ENCODE data around the gene TENM3. TPM values are rescaled to one million over a fixed set of nuclear protein-coding genes. Genes with fewer than 3 reads are reported as not detected.

The TENM3 gene
- total RNA-seq, 1 experiment from 2014 or later = 71.0 TPM

DNA sequence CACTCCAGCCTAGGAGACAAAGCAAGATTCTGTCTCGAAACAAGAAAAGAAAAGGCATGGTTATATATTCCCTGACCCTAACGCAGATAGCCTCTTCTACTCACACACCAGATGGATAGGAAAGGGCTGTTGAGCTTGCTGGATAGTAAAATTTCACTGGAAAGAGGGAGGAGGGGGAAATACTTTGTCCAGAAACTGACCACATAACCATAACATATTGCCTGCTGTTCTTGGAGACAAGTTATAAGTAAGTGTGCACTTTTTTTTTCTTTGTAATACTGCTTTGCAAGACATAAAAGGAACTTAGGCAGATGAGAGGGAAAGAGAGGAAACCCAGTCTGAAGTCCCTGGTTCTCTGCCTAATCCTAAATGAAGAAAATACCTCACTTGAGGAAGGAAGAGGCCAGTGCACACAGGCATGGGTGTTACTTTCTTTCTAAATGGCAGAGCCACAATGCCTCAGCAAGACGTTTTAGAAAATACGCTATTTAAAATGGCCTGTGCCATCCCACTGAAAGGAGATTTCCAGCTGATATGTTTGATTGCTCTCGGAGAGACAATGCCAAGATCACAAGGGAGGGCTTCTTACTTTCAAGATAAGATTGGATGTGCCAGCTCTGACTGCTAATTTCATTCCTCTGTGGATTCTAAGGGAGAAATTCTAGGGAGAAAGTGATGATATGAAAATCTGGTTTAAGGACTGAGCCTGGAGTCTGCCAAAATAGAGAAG, 533.3 kb downstream of the TENM3 start (continued):
- TF ChIP-seq, protein P1, sequence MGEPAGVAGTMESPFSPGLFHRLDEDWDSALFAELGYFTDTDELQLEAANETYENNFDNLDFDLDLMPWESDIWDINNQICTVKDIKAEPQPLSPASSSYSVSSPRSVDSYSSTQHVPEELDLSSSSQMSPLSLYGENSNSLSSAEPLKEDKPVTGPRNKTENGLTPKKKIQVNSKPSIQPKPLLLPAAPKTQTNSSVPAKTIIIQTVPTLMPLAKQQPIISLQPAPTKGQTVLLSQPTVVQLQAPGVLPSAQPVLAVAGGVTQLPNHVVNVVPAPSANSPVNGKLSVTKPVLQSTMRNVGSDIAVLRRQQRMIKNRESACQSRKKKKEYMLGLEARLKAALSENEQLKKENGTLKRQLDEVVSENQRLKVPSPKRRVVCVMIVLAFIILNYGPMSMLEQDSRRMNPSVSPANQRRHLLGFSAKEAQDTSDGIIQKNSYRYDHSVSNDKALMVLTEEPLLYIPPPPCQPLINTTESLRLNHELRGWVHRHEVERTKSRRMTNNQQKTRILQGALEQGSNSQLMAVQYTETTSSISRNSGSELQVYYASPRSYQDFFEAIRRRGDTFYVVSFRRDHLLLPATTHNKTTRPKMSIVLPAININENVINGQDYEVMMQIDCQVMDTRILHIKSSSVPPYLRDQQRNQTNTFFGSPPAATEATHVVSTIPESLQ (CRISPR knock-in tag; IDR thresholded peaks at IDR 0.05) = no peak
- TF ChIP-seq SMAD3 (CRISPR knock-in tag; IDR thresholded peaks at IDR 0.05; ENCODE audit: borderline replicate concordance) (no peak), RORB (CRISPR knock-in tag; IDR thresholded peaks at IDR 0.05) (no peak)

DNA sequence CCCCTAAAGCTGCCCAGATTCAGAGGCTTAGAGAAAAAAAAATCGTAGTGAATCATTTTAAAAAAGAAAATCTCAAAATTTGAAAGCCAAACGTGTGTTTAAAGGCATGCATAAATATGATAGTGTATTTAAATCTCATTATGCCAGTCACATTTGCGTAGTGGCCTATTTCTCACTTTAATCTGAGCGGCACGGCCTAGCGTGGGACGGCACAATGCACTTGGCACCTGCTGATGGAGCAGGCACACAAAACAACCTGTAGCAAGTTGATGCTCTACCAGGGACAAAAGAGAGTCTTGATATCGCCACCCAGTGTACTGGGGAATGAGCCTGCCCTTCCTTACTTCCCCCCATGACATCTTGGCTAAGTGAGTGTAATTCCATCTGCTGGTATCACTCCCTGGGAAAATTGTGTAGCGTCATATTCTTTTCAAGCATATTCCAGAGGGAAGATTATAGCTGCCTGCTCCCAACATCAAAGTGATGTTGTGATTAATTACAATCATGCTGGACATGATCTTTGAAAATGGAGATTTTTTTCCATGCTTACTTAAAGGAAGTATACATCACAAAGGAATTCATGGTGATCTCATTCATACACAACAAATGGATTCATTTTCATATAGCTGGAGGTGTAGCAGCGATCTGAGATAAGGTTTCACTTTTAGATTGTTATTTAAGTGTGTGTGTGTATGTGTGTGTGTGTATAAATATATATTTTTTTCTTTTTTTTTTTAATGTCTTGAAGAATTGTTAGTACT, 535.2 kb downstream of the TENM3 start:
- ChIA-PET POLR2A (no interaction called here), CTCF (no interaction called here)
- H3K27ac Mint-ChIP-seq = no peak overlapping the region
- H3K27me3 Mint-ChIP-seq (ENCODE audit: low read depth) = no peaks in the 10 kb centered on the region
- peak; percentile 39; the same call in 1 of the 2 replicates for ATAC-seq
- peaks cover 36% of the 10 kb centered on the region for H3K36me3 Mint-ChIP-seq
- H3K4me1 Mint-ChIP-seq = no peaks in the 10 kb centered on the region
- peaks cover 9% of the 10 kb centered on the region for H3K9me3 Mint-ChIP-seq
- no peak overlapping the region for H3K4me3 Mint-ChIP-seq
- DNase-seq (ENCODE audit: low spot score) = no peak
- TF ChIP-seq, protein P2, sequence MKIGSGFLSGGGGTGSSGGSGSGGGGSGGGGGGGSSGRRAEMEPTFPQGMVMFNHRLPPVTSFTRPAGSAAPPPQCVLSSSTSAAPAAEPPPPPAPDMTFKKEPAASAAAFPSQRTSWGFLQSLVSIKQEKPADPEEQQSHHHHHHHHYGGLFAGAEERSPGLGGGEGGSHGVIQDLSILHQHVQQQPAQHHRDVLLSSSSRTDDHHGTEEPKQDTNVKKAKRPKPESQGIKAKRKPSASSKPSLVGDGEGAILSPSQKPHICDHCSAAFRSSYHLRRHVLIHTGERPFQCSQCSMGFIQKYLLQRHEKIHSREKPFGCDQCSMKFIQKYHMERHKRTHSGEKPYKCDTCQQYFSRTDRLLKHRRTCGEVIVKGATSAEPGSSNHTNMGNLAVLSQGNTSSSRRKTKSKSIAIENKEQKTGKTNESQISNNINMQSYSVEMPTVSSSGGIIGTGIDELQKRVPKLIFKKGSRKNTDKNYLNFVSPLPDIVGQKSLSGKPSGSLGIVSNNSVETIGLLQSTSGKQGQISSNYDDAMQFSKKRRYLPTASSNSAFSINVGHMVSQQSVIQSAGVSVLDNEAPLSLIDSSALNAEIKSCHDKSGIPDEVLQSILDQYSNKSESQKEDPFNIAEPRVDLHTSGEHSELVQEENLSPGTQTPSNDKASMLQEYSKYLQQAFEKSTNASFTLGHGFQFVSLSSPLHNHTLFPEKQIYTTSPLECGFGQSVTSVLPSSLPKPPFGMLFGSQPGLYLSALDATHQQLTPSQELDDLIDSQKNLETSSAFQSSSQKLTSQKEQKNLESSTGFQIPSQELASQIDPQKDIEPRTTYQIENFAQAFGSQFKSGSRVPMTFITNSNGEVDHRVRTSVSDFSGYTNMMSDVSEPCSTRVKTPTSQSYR (CRISPR knock-in tag; IDR thresholded peaks at IDR 0.05) = no peak
- TF ChIP-seq, protein P3, sequence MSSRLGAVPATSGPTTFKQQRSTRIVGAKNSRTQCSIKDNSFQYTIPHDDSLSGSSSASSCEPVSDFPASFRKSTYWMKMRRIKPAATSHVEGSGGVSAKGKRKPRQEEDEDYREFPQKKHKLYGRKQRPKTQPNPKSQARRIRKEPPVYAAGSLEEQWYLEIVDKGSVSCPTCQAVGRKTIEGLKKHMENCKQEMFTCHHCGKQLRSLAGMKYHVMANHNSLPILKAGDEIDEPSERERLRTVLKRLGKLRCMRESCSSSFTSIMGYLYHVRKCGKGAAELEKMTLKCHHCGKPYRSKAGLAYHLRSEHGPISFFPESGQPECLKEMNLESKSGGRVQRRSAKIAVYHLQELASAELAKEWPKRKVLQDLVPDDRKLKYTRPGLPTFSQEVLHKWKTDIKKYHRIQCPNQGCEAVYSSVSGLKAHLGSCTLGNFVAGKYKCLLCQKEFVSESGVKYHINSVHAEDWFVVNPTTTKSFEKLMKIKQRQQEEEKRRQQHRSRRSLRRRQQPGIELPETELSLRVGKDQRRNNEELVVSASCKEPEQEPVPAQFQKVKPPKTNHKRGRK (CRISPR knock-in tag; IDR thresholded peaks at IDR 0.05; ENCODE audit: borderline replicate concordance) = no peak
- TF ChIP-seq FOXJ3 (CRISPR knock-in tag; IDR thresholded peaks at IDR 0.05; ENCODE audit: borderline replicate concordance) (no peak), ZNF138 (CRISPR knock-in tag; conservative IDR thresholded peaks at IDR 0.05) (no peak), ZNF671 (CRISPR knock-in tag; IDR thresholded peaks at IDR 0.05) (no peak), SOX15 (CRISPR knock-in tag; IDR thresholded peaks at IDR 0.05) (no peak), ETV6 (CRISPR knock-in tag; IDR thresholded peaks at IDR 0.05) (no peak), ATF1 (CRISPR knock-in tag; IDR thresholded peaks at IDR 0.05) (no peak), NFE2L1 (CRISPR knock-in tag; IDR thresholded peaks at IDR 0.05) (no peak)
- TF ChIP-seq, protein P4, sequence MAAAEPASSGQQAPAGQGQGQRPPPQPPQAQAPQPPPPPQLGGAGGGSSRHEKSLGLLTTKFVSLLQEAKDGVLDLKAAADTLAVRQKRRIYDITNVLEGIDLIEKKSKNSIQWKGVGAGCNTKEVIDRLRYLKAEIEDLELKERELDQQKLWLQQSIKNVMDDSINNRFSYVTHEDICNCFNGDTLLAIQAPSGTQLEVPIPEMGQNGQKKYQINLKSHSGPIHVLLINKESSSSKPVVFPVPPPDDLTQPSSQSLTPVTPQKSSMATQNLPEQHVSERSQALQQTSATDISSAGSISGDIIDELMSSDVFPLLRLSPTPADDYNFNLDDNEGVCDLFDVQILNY (CRISPR knock-in tag; IDR thresholded peaks at IDR 0.05) = no peak
- TF ChIP-seq, protein P5, sequence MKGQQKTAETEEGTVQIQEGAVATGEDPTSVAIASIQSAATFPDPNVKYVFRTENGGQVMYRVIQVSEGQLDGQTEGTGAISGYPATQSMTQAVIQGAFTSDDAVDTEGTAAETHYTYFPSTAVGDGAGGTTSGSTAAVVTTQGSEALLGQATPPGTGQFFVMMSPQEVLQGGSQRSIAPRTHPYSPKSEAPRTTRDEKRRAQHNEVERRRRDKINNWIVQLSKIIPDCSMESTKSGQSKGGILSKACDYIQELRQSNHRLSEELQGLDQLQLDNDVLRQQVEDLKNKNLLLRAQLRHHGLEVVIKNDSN (CRISPR knock-in tag; IDR thresholded peaks at IDR 0.05) = no peak
- TF ChIP-seq, protein P6, sequence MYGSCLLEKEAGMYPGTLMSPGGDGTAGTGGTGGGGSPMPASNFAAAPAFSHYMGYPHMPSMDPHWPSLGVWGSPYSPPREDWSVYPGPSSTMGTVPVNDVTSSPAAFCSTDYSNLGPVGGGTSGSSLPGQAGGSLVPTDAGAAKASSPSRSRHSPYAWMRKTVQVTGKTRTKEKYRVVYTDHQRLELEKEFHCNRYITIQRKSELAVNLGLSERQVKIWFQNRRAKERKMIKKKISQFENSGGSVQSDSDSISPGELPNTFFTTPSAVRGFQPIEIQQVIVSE (CRISPR knock-in tag; IDR thresholded peaks at IDR 0.05; ENCODE audit: borderline replicate concordance) = no peak
- TF ChIP-seq, protein P7, sequence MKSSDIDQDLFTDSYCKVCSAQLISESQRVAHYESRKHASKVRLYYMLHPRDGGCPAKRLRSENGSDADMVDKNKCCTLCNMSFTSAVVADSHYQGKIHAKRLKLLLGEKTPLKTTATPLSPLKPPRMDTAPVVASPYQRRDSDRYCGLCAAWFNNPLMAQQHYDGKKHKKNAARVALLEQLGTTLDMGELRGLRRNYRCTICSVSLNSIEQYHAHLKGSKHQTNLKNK (CRISPR knock-in tag; IDR thresholded peaks at IDR 0.05) = no peak
- TF ChIP-seq, protein P8, sequence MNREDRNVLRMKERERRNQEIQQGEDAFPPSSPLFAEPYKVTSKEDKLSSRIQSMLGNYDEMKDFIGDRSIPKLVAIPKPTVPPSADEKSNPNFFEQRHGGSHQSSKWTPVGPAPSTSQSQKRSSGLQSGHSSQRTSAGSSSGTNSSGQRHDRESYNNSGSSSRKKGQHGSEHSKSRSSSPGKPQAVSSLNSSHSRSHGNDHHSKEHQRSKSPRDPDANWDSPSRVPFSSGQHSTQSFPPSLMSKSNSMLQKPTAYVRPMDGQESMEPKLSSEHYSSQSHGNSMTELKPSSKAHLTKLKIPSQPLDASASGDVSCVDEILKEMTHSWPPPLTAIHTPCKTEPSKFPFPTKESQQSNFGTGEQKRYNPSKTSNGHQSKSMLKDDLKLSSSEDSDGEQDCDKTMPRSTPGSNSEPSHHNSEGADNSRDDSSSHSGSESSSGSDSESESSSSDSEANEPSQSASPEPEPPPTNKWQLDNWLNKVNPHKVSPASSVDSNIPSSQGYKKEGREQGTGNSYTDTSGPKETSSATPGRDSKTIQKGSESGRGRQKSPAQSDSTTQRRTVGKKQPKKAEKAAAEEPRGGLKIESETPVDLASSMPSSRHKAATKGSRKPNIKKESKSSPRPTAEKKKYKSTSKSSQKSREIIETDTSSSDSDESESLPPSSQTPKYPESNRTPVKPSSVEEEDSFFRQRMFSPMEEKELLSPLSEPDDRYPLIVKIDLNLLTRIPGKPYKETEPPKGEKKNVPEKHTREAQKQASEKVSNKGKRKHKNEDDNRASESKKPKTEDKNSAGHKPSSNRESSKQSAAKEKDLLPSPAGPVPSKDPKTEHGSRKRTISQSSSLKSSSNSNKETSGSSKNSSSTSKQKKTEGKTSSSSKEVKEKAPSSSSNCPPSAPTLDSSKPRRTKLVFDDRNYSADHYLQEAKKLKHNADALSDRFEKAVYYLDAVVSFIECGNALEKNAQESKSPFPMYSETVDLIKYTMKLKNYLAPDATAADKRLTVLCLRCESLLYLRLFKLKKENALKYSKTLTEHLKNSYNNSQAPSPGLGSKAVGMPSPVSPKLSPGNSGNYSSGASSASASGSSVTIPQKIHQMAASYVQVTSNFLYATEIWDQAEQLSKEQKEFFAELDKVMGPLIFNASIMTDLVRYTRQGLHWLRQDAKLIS (CRISPR knock-in tag; IDR thresholded peaks at IDR 0.05; ENCODE audit: borderline replicate concordance) = no peak
- TF ChIP-seq, protein P9, sequence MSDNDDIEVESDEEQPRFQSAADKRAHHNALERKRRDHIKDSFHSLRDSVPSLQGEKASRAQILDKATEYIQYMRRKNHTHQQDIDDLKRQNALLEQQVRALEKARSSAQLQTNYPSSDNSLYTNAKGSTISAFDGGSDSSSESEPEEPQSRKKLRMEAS (CRISPR knock-in tag; IDR thresholded peaks at IDR 0.05) = no peak
- TF ChIP-seq, protein P10, sequence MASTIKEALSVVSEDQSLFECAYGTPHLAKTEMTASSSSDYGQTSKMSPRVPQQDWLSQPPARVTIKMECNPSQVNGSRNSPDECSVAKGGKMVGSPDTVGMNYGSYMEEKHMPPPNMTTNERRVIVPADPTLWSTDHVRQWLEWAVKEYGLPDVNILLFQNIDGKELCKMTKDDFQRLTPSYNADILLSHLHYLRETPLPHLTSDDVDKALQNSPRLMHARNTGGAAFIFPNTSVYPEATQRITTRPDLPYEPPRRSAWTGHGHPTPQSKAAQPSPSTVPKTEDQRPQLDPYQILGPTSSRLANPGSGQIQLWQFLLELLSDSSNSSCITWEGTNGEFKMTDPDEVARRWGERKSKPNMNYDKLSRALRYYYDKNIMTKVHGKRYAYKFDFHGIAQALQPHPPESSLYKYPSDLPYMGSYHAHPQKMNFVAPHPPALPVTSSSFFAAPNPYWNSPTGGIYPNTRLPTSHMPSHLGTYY (CRISPR knock-in tag; IDR thresholded peaks at IDR 0.05) = no peak
